HFFc6 (cell line): ENCODE data around the gene DRICH1. TPM values are rescaled to one million over a fixed set of nuclear protein-coding genes. Genes with fewer than 3 reads are reported as not detected.

Experiments
- DNase-seq: peaks from one replicate; pipeline ENCODE4 v3.0.0-alpha.2; 2018
- H3K27ac Mint-ChIP-seq: 2 replicates; pipeline ENCODE4 v1.8.0; 2020; ENCODE audit warnings: mild to moderate bottlenecking, mixed read lengths
- H3K27me3 Mint-ChIP-seq: 2 replicates; pipeline ENCODE4 v1.8.0; 2021; ENCODE audit warnings: mild to moderate bottlenecking, moderate library complexity, mixed read lengths; ENCODE audit not compliant: insufficient read depth
- H3K36me3 Mint-ChIP-seq: 2 replicates; pipeline ENCODE4 v1.8.0; 2021; ENCODE audit warnings: low read depth, mixed read lengths
- H3K4me1 Mint-ChIP-seq: 2 replicates; pipeline ENCODE4 v1.8.0; 2020; ENCODE audit warnings: low read depth, mixed read lengths
- H3K4me3 Mint-ChIP-seq: 2 replicates; pipeline ENCODE4 v1.8.0; 2020; ENCODE audit warnings: mild to moderate bottlenecking, moderate library complexity, mixed read lengths
- H3K9me3 Mint-ChIP-seq: 2 replicates; pipeline ENCODE4 v1.8.0; 2020; ENCODE audit warnings: mild to moderate bottlenecking, mixed read lengths
- total RNA-seq, 6 experiments: library from RNA; stranded (reverse); fragmentation: NEBNext Ultra II Directional; extraction: Animal tissue kit (Norgen Biotek cat#: 25700); gene quantifications; 2 replicates in 1 of 6; 3 replicates in 5 of 6; pipeline ENCODE4 v1.2.3, GENCODE V29; 2021
- TF ChIP-seq, protein P1 (sequence below): fragments of 200-600 bp; sonication (generic); IDR thresholded peaks from 2 replicates; pipeline ENCODE4 v1.5.0; 2021; ENCODE audit warnings: antibody characterized with exemption, mild to moderate bottlenecking

DRICH1 gene
- total RNA-seq, 6 experiments from 2014 or later: 0.14 to 0.25 (median 0.24) TPM; not detected in 3

DNA sequence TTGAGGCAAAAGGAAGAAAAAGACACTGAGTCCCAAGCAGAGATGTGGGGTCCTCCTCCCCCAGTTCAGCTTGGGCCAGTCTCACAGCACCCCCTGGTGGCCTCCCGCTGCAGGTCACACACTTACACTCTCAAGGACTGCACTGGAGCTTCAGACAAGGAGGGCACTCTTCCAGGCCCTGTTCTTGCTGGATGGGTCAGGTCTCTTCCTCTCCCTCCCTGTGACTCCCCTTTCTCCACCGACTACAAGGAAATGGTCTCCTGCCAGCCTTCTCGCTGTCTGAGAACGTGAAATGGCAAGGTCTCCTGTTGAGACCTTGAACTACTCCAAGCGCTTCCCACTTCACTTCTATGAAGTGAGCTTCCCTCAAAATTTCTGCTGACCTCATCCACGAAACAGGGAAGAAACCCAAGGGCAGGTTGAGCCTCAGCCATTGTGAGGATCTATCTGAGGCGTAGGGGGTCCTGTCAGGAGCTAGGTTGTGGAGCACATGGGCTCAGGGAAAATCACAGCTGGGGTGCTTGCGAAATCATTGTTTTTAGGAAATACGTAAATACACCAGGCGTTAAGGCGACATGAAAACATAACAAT is 40.8 kb downstream of the DRICH1 start:
- TF ChIP-seq, protein P1, sequence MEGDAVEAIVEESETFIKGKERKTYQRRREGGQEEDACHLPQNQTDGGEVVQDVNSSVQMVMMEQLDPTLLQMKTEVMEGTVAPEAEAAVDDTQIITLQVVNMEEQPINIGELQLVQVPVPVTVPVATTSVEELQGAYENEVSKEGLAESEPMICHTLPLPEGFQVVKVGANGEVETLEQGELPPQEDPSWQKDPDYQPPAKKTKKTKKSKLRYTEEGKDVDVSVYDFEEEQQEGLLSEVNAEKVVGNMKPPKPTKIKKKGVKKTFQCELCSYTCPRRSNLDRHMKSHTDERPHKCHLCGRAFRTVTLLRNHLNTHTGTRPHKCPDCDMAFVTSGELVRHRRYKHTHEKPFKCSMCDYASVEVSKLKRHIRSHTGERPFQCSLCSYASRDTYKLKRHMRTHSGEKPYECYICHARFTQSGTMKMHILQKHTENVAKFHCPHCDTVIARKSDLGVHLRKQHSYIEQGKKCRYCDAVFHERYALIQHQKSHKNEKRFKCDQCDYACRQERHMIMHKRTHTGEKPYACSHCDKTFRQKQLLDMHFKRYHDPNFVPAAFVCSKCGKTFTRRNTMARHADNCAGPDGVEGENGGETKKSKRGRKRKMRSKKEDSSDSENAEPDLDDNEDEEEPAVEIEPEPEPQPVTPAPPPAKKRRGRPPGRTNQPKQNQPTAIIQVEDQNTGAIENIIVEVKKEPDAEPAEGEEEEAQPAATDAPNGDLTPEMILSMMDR: peak; percentile 96
- H3K4me3 Mint-ChIP-seq: no peak overlapping the region
- peak; percentile 10 for DNase-seq
- H3K4me1 Mint-ChIP-seq: no peaks in the 10 kb centered on the region
- H3K36me3 Mint-ChIP-seq: no peaks in the 10 kb centered on the region
- H3K27me3 Mint-ChIP-seq: peaks cover 21% of the 10 kb centered on the region
- H3K9me3 Mint-ChIP-seq: peaks cover 6% of the 10 kb centered on the region
- H3K27ac Mint-ChIP-seq: no peak overlapping the region

DNA sequence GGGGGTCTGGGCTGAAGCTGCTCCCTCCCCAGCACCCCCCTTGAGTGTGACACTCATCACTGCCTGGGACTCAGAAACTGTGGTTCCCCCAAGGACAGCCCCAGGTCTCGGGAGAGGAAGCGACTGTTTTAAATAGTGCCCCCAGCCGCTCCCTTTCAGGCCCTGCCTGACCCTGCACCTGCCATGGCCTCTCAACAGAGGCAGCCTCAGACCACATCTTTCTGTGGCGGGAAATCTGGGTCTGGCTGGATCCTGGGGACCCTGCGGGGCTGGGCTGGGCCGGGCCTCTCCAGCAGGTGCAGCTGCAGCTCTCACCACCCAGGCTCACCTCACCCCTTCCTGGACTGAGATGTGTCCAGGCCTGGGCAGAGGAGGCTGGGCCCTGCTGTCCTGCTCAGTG is 48.3 kb downstream of the DRICH1 start:
- H3K27me3 Mint-ChIP-seq: peaks cover 28% of the 10 kb centered on the region
- no peaks in the 10 kb centered on the region for H3K4me1 Mint-ChIP-seq
- no peak overlapping the region for H3K27ac Mint-ChIP-seq
- H3K4me3 Mint-ChIP-seq: no peak overlapping the region
- no peaks in the 10 kb centered on the region for H3K9me3 Mint-ChIP-seq
- no peak for DNase-seq
- no peaks in the 10 kb centered on the region for H3K36me3 Mint-ChIP-seq
- TF ChIP-seq, protein P1: no peak

DNA sequence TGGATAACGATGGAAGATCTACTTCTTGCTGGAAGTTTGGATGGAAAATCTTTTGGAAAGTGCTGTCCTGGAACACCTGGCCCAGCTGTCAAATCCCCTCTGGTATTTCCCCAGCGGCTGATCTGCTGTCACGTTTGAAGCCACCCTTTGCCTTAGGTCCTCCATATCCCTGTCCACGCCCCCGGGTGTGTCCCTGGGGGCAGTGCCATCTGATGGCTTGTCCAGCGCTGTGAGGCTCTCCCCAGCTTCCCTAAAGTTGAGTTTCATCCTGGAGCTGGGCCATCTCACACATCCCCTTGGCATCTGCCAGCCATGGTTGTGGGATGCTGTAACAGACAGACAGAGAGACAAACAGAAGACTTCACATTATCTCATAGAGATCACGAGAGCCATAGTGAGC is 49.0 kb downstream of the DRICH1 start:
- Mint-ChIP-seq H3K27me3 (peaks cover 31% of the 10 kb centered on the region), H3K9me3 (no peaks in the 10 kb centered on the region), H3K27ac (no peak overlapping the region), H3K4me3 (no peak overlapping the region), H3K36me3 (no peaks in the 10 kb centered on the region), H3K4me1 (no peaks in the 10 kb centered on the region)
- TF ChIP-seq, protein P1: no peak
- no peak for DNase-seq

DNA sequence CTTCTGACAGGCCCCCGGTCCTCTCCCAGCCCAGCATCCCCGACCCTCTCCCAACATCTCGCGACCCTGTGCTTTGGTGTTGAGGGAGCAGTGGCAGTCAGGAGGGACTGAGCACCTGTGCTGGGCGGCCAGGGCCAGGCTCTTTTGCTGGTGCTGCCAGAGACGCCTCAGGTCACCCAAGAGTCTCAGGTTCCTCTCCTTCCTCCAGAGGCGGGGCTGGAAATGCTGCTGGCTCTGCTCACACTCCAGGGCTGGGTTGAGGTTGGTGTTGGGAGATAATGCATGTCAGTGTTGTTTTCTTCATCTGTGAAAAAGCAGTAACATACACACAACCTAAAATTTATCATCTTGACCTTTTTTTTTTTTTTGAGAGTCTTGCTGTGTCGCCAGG is 50.9 kb downstream of the DRICH1 start:
- no peaks in the 10 kb centered on the region for H3K9me3 Mint-ChIP-seq
- H3K4me3 Mint-ChIP-seq: no peak overlapping the region
- TF ChIP-seq, protein P1: no peak
- H3K27me3 Mint-ChIP-seq: peaks cover 44% of the 10 kb centered on the region
- no peaks in the 10 kb centered on the region for H3K4me1 Mint-ChIP-seq
- H3K27ac Mint-ChIP-seq: no peak overlapping the region
- no peaks in the 10 kb centered on the region for H3K36me3 Mint-ChIP-seq
- DNase-seq: no peak

DNA sequence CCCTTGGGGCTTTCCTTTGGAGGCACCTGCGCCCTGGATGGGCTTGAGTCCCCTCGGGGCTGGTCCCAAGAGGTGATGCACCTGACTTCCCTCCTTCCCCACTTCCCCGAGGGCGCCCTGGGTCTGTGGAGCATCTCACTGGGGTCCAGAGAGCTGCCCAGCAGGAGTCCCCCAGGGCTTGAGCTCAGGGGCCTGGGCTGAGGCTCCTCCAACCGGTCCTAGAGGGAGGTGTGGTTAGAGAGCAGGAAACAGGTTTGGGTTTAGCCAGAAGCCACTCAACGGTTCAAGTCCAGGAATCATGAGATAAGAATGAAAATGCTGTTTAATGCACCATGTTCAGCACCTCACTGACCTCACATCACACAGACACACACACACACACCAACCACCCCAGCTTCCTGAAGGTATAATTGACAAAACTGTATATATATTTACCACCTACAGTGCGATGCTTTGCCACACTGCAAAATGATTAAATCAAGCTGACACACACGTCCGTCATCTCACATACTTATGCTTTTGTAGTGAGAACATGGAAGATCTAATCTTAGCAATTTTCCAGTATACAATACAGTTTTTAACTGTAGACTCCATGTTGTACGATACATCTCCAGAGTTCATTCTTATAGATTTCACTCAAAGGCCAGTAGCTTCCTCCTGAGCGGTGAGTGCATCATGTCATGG is 51.4 kb downstream of the DRICH1 start:
- Mint-ChIP-seq H3K27me3 (peaks cover 45% of the 10 kb centered on the region), H3K9me3 (no peaks in the 10 kb centered on the region), H3K36me3 (no peaks in the 10 kb centered on the region), H3K4me1 (no peaks in the 10 kb centered on the region), H3K4me3 (no peak overlapping the region), H3K27ac (no peak overlapping the region)
- TF ChIP-seq, protein P1: no peak
- DNase-seq: no peak
